Thoracic aorta (tissue), 2 donors: Measurements from ENCODE around the gene TPX2. TPM values are rescaled to one million over a fixed set of nuclear protein-coding genes. Genes with fewer than 3 reads are reported as not detected.

Experiments used
- ATAC-seq: fragments of 150-250 bp; one replicate; pipeline ENCODE4 v1.8.0; 2017; ENCODE audit warnings: low read depth; ENCODE audit not compliant: insufficient number of reproducible peaks, low FRiP score
- DNase-seq: peaks from one replicate; pipeline ENCODE4 v3.0.0-alpha.2; 2020; ENCODE audit warnings: low spot score
- H3K27ac ChIP-seq, 2 donors: fragments of 200-600 bp; sonication (generic); 1 replicate in 1 of 2; 2 replicates in 1 of 2; pipeline ENCODE4 v1.5.1; 2016; ENCODE audit warnings: mild to moderate bottlenecking in 2 of 2, moderate library complexity in 2 of 2
- H3K27me3 ChIP-seq: fragments of 200-600 bp; sonication (generic); replicated peaks from 2 replicates; pipeline ENCODE4 v1.6.0; 2016; ENCODE audit warnings: mild to moderate bottlenecking; ENCODE audit not compliant: insufficient read depth
- H3K36me3 ChIP-seq: fragments of 200-600 bp; sonication (generic); one replicate; pipeline ENCODE4 v1.5.1; 2016
- H3K4me1 ChIP-seq, 2 donors: fragments of 200-600 bp; sonication (generic); 1 replicate in 1 of 2; 2 replicates in 1 of 2; pipeline versions ENCODE4 v1.5.1 to v1.6.0; 2016; ENCODE audit warnings: low read depth in 2 of 2, mild to moderate bottlenecking in 1 of 2; ENCODE audit not compliant: control insufficient read depth in 1 of 2
- H3K4me3 ChIP-seq: fragments of 200-600 bp; sonication (generic); 2 replicates; pipeline ENCODE4 v1.5.1; 2016; ENCODE audit warnings: mild to moderate bottlenecking
- H3K9me3 ChIP-seq: fragments of 200-600 bp; sonication (generic); 2 replicates; pipeline ENCODE4 v1.5.1; 2016
- CTCF ChIP-seq: fragments of 200-600 bp; sonication (generic); IDR thresholded peaks from one replicate; pipeline ENCODE4 v1.5.1; 2019; ENCODE audit warnings: antibody characterized with exemption
- total RNA-seq, 2 donors: library from RNA; depleted of rRNA; stranded (reverse); fragments of >200 nt; gene quantifications; one replicate each; pipeline versions ENCODE4 v1.1.0 to v1.2.3, GENCODE V29; 2016

TPX2 gene
- total RNA-seq, 2 donors from 2014 or later = 1.5 TPM

- no peaks in the 10 kb centered on the region for H3K9me3 ChIP-seq
- no peak for ATAC-seq
- TF ChIP-seq CTCF = no peak
- H3K4me3 ChIP-seq = no peak overlapping the region
- no peak for DNase-seq
- no peaks in the 10 kb centered on the region for H3K36me3 ChIP-seq
- no peak overlapping the region for H3K27ac ChIP-seq
- peaks cover 14 to 42% of the 10 kb centered on the region in 2 donors for H3K4me1 ChIP-seq
- no peaks in the 10 kb centered on the region for H3K27me3 ChIP-seq
These were observed 107.7 kb downstream of the TPX2 start for GRCh38 chr20:31846793-31847138.

DNA sequence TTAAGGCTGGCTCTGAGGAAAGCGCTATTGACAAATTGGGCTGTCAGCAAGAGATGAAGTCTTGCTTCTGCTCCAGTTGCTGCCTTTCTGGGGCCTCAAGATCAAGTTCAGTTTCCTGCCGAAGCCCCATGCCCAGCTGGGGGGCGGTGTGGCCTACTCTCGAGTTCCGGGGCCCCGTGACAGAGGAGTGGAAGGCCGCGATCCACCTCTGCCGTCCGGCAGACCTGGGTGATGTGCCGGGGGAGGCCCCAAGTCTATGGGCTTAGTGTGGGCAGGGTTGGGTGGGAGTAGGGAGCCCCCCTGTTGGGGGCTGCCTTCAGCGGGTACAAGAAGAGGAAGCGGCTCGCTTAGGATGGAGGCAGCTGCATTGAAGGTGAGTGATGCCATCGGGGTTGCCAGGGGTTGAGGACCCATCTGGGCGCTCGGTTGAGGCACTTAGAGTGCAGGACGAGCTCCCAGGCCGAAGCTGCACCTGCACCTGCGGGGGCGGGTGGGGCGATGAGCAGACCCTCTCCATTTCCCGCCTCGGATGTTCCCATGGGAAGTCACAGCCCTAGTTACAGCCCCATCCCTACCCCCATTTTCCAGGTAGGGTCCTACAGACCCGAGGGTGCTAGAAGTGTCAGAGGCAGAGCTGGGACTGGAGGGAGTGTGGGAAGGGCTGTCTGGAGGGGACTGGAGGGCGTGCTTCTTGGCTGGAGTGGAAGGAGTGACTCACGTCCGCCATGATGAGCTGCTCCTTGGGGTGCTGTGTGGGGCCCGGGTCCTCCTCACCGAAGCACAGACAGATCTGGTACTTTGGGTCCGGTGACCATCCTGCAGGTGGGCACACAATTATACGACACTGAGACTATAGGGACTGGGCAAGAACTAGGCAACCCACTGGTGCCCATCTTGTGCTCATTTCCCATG lies 109.3 kb downstream of the TPX2 start:
- Histone ChIP-seq H3K27me3 (no peaks in the 10 kb centered on the region), H3K4me3 (no peak overlapping the region), H3K36me3 (no peaks in the 10 kb centered on the region), H3K27ac (no peak overlapping the region), H3K4me1 (peaks cover 5 to 26% of the 10 kb centered on the region in 2 donors), H3K9me3 (no peaks in the 10 kb centered on the region)
- DNase-seq (no peak), ATAC-seq (no peak)
- no peak for TF ChIP-seq CTCF

- Histone ChIP-seq H3K4me1 (peaks cover 0 to 15% of the 10 kb centered on the region in 2 donors), H3K36me3 (no peaks in the 10 kb centered on the region), H3K9me3 (no peaks in the 10 kb centered on the region), H3K4me3 (no peak overlapping the region), H3K27ac (no peak overlapping the region), H3K27me3 (no peaks in the 10 kb centered on the region)
- ATAC-seq (no peak), DNase-seq (no peak)
- no peak for TF ChIP-seq CTCF
These were observed 110.3 kb downstream of the TPX2 start for GRCh38 chr20:31849306-31849930.

Other genes starting within 250 kb of the TPX2 start
- gene HM13, start 224.8 kb upstream of the TPX2 start, total RNA-seq = 10 to 100 TPM; 71.6 to 76.7 TPM
- 100 to 1,000 TPM; 310 to 944 TPM for gene ID1, start 134.0 kb upstream of the TPX2 start, total RNA-seq
- gene COX4I2, start 101.4 kb upstream of the TPX2 start, total RNA-seq = 1 to 10 TPM in 1 of 2 donors, not detected in 1; 4.9 TPM
- 100 to 1,000 TPM; 137 to 187 TPM for gene BCL2L1, start 16.4 kb upstream of the TPX2 start, total RNA-seq
- not detected for gene MYLK2, start 80.1 kb downstream of the TPX2 start, total RNA-seq
- gene FOXS1, start 106.3 kb downstream of the TPX2 start, total RNA-seq = 10 to 100 TPM; 13.9 to 44.5 TPM
- gene DUSP15, start 131.2 kb downstream of the TPX2 start, total RNA-seq = 1 to 10 TPM; 3.9 to 5.6 TPM
- gene TTLL9, start 131.3 kb downstream of the TPX2 start, total RNA-seq = not detected
- gene PDRG1, start 212.8 kb downstream of the TPX2 start, total RNA-seq = 1 to 10 TPM; 3.0 to 4.7 TPM
- gene XKR7, start 228.9 kb downstream of the TPX2 start, total RNA-seq = not detected